GM21367 (cell line): ENCODE results near the gene FAP.

Experiments
- ATAC-seq: cut with Tn5 transposase; IDR thresholded peaks from one replicate; pipeline ENCODE4 v1.9.1; 2021; ENCODE audit not compliant: unreplicated experiment

FAP gene

DNA sequence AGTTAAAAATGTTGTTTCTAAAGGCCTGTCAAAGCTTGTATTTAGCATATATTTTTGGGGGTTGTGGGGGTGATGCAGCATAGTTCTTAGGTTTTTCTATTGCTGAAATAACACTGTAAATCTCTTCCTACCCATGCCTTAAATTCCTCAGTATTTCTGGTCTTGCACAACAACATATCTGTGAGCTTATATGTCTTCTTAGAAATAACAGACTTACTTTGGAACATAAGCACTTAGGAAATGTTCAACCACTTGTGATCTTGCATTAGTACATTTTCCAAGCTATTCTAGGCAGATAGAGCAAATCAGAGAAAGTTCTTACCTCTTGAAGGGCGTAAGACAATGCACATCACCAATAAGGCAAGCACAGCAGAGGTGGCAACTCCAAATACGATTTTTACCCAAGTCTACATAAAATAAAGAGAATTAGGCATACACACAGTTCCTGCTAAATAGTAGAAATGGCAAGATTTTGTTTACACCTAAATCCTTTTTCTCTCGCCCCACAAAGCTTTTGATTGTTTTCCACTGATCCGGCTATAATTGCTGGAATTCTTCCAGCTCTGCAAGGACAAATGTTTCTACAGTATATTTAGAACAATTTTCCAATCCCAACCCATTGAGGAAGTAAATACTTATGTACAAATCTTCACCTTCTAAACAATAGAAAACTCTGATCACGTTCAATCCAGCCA, 512 bp downstream of the FAP start:
- no peak for ATAC-seq

- ATAC-seq, result no peak
Observed at GRCh38 chr2:162241571-162241970, 1.7 kb downstream of the FAP start.

- ATAC-seq, result no peak
Observed at GRCh38 chr2:162234620-162235462, 8.4 kb downstream of the FAP start.

GRCh38 chr2:162233197-162233596, 10.0 kb downstream of the FAP start:
- no peak for ATAC-seq

GRCh38 chr2:162232671-162233070, 10.6 kb downstream of the FAP start:
- ATAC-seq, result no peak

GRCh38 chr2:162232027-162232426, 11.2 kb downstream of the FAP start:
- ATAC-seq, result no peak

DNA sequence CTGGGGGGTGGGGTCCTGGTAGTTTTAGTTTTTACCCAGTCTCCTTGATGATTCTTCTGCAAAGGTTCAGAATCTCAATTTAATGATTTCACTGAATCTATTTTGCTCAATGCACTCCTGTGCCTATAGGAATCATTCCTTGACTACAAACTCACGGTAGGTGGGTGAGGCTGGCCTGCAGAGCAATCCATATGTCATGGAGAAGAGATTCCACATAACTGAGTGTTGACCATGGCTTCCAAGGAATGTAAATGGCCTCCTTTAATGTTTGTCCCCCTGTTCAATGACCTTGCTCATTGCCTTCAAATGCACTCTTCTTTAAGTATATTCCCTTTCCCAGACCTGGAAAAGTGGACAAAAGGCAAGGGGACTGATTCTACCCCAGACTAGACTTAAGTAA, 12.5 kb downstream of the FAP start:
- no peak for ATAC-seq

- no peak for ATAC-seq
Observed at GRCh38 chr2:162226836-162227235, 16.4 kb downstream of the FAP start.

DNA sequence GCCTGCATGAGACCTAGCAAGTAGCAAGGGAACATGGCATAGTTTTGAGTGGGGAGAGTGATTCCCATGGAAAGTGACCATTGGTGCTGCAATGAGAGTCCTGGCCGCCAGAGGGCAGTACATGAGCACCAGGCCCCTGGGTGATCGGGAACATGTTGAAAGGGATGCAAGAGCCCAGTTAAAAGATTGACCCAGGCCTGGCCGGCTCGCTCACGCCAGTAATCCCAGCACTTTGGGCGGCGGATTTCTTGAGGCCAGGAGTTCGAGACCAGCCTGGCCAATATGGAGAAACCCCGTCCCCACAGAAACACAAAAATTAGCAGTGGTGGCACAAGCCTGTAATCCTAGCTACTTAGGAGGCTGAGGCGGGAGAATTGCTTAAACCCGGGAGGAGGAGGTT, 22.2 kb downstream of the FAP start:
- peak; percentile 93 for ATAC-seq

DNA sequence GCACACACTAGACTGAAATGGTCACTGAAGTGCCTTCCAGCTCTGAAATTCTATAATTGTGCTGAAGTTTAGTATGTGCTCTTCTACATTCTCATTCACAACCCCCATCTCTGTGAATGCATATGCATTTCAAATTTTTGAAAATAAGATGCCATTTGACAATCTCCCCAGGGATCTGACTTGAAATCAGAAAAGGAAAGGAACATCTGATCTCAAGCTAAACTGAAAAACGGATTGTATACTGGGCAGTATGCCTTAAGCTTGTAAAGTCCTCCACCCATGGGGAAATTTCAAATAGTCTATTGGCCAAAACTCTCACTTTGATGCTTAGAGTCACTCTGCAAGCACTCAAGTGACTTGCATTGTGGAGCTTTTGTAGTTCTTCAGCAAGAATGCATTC, 22.9 kb downstream of the FAP start:
- no peak for ATAC-seq

GRCh38 chr2:162219426-162219825, 23.8 kb downstream of the FAP start:
- no peak for ATAC-seq

- no peak for ATAC-seq
Observed at GRCh38 chr2:162217598-162217997, 25.6 kb downstream of the FAP start.

DNA sequence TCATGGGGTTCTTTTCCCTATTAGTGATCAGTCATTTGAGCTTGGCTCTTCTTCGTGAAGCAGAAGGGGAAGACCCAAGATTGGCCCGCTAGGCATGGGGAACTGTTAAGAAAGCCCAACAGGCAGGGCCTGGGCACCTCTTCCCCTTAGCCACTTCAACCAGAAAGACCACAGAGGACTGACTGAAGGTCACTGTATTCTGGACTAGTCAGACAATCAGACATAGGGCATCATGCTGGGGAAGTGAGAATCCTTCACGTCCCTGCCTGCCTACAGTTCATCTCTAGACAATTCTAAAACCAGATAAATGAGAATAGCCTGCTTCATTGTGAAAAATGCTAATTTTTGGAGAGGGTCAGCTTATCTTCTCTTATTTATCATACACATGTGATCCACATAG, 28.1 kb downstream of the FAP start:
- no peak for ATAC-seq

DNA sequence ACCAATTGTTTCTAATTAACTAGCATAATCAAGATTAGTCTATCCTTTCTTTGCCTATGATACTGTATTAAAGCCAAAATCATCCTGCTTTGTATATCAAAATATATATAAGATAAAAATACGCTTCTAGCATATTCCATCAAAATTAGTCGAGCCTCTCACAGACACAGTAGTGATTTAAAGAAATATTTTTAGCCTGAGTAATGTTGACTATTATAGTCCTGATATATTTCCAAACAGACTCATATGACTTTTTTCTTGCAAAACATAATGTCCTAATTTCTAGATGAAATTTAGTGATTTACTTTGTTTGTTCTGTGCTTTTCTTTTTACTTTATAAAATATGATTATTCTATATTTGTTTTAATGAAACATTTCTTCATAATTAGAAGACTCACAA, 30.9 kb downstream of the FAP start:
- ATAC-seq, result no peak

- no peak for ATAC-seq
Observed at GRCh38 chr2:162211732-162212131, 31.5 kb downstream of the FAP start.

DNA sequence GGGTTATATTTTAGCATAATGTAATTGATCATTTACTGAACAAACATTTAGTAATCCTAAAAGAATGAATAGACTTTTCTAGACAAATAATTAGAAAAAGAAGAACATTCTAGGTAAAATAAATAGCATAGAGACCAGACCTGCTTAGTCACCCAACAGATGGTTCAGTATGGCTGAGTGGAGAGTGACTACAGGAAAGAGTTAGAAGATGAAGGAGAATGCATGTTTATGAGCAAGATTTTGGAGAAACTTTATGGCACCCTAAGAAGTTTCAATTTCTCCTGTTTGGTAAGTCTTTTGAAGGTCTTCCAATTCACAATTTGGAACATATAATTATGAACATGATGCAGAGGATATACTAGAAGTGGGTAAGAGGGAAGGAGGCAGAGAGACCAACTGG, 32.9 kb downstream of the FAP start:
- no peak for ATAC-seq

GRCh38 chr2:162202203-162202602, 41.0 kb downstream of the FAP start:
- no peak for ATAC-seq

- no peak for ATAC-seq
Observed at GRCh38 chr2:162200636-162201035, 42.6 kb downstream of the FAP start.

DNA sequence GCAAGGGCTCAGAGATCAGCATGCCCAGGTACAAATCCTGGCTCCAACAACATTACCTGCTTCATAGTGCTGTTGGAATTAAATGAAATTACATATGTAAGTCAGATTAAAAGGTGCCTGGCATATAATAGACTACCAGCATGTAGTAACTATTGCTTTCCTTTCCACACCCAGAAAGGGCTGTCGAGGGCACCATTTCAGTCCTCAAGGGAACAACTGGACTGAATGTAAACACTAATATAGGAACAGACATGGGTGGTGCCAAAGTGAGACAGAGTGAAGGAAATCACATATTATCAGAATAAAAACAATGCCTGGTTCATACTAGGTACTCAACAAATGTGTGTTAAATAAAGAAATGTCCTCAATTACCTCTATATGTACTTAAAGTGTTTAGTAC, 43.3 kb downstream of the FAP start:
- ATAC-seq, result no peak

DNA sequence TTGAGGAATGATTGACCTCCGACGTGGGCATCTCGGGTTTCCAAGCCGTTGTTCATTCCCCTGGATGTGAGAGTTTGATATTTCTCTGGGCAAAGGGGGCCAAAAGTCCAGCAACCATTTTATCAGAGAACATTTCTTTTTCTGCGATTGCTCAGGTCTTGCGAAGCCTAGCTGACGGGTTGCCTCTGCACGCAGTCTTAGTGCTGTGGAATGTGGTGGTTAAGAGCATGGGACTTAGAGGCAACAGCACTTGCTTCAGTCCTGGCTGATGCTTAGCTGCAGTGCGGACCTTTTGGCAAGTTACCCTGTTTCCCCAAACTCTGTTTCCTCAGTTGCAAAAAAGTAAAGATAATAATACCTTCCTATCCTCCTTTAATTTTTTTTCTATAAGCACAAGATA, 45.0 kb downstream of the FAP start:
- ATAC-seq, result no peak

DNA sequence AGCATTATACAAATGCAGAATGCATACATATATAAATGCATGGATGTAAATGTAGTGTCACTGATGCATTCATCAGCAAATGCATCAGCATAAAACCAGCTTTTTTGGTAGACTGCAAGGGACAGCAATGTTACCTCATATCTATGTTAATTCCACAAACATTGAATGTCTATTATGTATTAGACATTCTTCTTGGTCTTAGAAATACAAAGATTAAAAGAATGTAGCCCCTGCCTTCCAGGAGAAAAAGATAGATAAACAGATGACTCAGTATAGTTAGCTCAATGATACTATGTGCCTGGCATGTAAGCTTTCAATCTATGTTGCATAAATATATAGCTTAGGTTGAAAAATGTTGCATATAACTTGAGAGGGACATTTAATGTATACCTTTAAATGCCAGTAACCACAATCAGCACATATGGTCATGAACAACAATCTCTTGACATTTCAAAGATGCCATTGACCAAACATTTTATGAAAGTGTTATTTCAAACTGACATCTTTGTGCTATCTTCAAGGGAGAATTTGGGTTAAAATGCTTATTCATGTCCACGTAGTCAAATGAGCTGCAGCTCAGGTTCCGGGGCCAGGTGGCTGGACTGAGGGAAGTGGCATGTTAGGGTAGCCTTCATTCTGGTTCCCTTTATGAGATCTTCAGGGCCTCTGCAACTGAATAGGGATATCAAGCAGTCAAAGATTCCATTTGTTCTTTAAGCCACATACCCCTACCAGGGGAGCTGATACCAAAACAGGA, 46.0 kb downstream of the FAP start:
- ATAC-seq, result no peak

DNA sequence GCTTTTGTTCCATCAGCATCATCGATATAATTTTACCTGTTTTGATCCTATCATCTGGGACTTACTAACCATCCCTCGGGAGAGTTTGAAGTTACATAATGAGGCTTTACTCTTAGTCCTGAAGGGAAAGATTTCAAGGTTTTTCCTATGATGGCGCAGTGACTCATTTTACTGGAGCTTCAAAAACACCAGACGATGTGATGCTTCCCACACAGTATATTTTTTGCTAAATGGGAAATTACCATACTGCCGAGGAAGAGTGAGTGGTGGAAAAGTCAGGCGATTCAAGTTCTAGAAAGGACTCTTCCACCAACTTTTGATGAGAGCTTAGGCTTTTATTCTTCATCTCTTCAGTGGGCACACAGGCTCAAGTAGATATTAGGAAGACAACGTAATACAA, 46.6 kb downstream of the FAP start:
- no peak for ATAC-seq
